Neutrophil (primary cell): ENCODE measurements around the gene LAPTM4A.

Source experiments
- H3K27ac ChIP-seq: fragments of 200-600 bp; sonication (generic); 2 replicates; pipeline ENCODE4 v1.5.1; 2016; ENCODE audit warnings: mild to moderate bottlenecking, moderate library complexity
- H3K27me3 ChIP-seq: fragments of 200-600 bp; sonication (generic); 2 replicates; pipeline ENCODE4 v1.6.0; 2016; ENCODE audit warnings: mild to moderate bottlenecking
- H3K36me3 ChIP-seq: fragments of 200-600 bp; sonication (generic); 2 replicates; pipeline ENCODE4 v1.5.1; 2017
- H3K4me1 ChIP-seq, 2 experiments: fragments of 200-600 bp in 1 of 2; sonication (generic) in 1 of 2; 1 replicate in 1 of 2; 2 replicates in 1 of 2; pipeline versions ENCODE4 v1.5.1 to v1.6.1; 2013 to 2016; ENCODE audit warnings: low read depth in 1 of 2, low read length in 1 of 2, mild to moderate bottlenecking in 1 of 2, moderate library complexity in 1 of 2; ENCODE audit not compliant: control insufficient read depth in 1 of 2, insufficient read depth in 1 of 2
- H3K4me3 ChIP-seq, 2 experiments: fragments of 200-600 bp in 1 of 2; sonication (generic) in 1 of 2; 1 replicate in 1 of 2; 2 replicates in 1 of 2; pipeline ENCODE4 v1.5.1; 2013 to 2016; ENCODE audit warnings: low read depth in 1 of 2, low read length in 1 of 2, mild to moderate bottlenecking in 1 of 2, moderate library complexity in 1 of 2
- H3K9me3 ChIP-seq: fragments of 200-600 bp; sonication (generic); 2 replicates; pipeline ENCODE4 v1.5.1; 2016
- CTCF ChIP-seq: fragments of 200-600 bp; sonication (generic); IDR thresholded peaks from 2 replicates; pipeline ENCODE4 v1.5.1; 2016; ENCODE audit warnings: antibody characterized with exemption

The LAPTM4A gene

GRCh38 chr2:20094955-20095354 is 43.5 kb upstream of the LAPTM4A start:
- Histone ChIP-seq H3K36me3 (no peaks in the 10 kb centered on the region), H3K4me3 (no peak overlapping the region), H3K27me3 (no peaks in the 10 kb centered on the region), H3K27ac (no peak overlapping the region), H3K4me1 (no peaks in the 10 kb centered on the region), H3K9me3 (no peaks in the 10 kb centered on the region)
- no peak for TF ChIP-seq CTCF

- Histone ChIP-seq H3K9me3 (no peaks in the 10 kb centered on the region), H3K27me3 (no peaks in the 10 kb centered on the region), H3K27ac (no peak overlapping the region), H3K4me1 (no peaks in the 10 kb centered on the region), H3K36me3 (no peaks in the 10 kb centered on the region), H3K4me3 (no peak overlapping the region)
- TF ChIP-seq CTCF: no peak
Observed at GRCh38 chr2:20094142-20094755, 42.8 kb upstream of the LAPTM4A start.

GRCh38 chr2:20093263-20094141 is 42.1 kb upstream of the LAPTM4A start:
- no peaks in the 10 kb centered on the region for H3K4me1 ChIP-seq
- H3K9me3 ChIP-seq: no peaks in the 10 kb centered on the region
- H3K4me3 ChIP-seq: no peak overlapping the region
- no peak for TF ChIP-seq CTCF
- H3K27me3 ChIP-seq: no peaks in the 10 kb centered on the region
- no peaks in the 10 kb centered on the region for H3K36me3 ChIP-seq
- no peak overlapping the region for H3K27ac ChIP-seq

- Histone ChIP-seq H3K27ac (no peak overlapping the region), H3K4me3 (no peak overlapping the region), H3K9me3 (no peaks in the 10 kb centered on the region), H3K27me3 (no peaks in the 10 kb centered on the region), H3K4me1 (no peaks in the 10 kb centered on the region), H3K36me3 (no peaks in the 10 kb centered on the region)
- TF ChIP-seq CTCF: no peak
Observed at GRCh38 chr2:20092901-20093235, 41.4 kb upstream of the LAPTM4A start.

GRCh38 chr2:20092226-20092900 is 40.9 kb upstream of the LAPTM4A start:
- Histone ChIP-seq H3K36me3 (no peaks in the 10 kb centered on the region), H3K9me3 (no peaks in the 10 kb centered on the region), H3K4me1 (no peaks in the 10 kb centered on the region), H3K27ac (no peak overlapping the region), H3K27me3 (no peaks in the 10 kb centered on the region), H3K4me3 (no peak overlapping the region)
- no peak for TF ChIP-seq CTCF
